Spleen (tissue), 11 donors: ENCODE data around the gene FAM221B. TPM values are rescaled to one million over a fixed set of nuclear protein-coding genes. Genes with fewer than 3 reads are reported as not detected.

Source experiments
- DNase-seq: peaks from one replicate; pipeline ENCODE4 v3.0.0-alpha.2; 2020
- H3K27ac ChIP-seq, 8 donors: fragments of 200-600 bp; sonication (generic) in 7 of 8; 1 replicate in 4 of 8; 2 replicates in 4 of 8; pipeline versions ENCODE4 v1.5.0 to v1.8.0; 2016 to 2021; ENCODE audit warnings: inconsistent platforms in 4 of 8, mild to moderate bottlenecking in 4 of 8, moderate library complexity in 1 of 8
- H3K27me3 ChIP-seq, 7 donors: fragments of 200-600 bp; sonication (generic) in 6 of 7; replicated peaks in 1 of 7; 1 replicate in 4 of 7; 2 replicates in 3 of 7; pipeline versions ENCODE4 v1.5.0 to v1.8.0; 2016 to 2021; ENCODE audit warnings: inconsistent platforms in 3 of 7, mild to moderate bottlenecking in 1 of 7
- H3K36me3 ChIP-seq, 6 donors: fragments of 200-600 bp; sonication (generic) in 5 of 6; 1 replicate in 4 of 6; 2 replicates in 2 of 6; pipeline versions ENCODE4 v1.5.0 to v1.8.0; 2016 to 2021; ENCODE audit warnings: inconsistent platforms in 2 of 6
- H3K4me1 ChIP-seq, 6 donors: fragments of 200-600 bp; sonication (generic) in 5 of 6; 1 replicate in 3 of 6; 2 replicates in 3 of 6; pipeline versions ENCODE4 v1.5.0 to v1.8.0; 2016 to 2021; ENCODE audit warnings: inconsistent platforms in 3 of 6
- H3K4me3 ChIP-seq, 8 donors: fragments of 200-600 bp; sonication (generic) in 7 of 8; 1 replicate in 4 of 8; 2 replicates in 4 of 8; pipeline versions ENCODE4 v1.5.0 to v1.8.0; 2016 to 2021; ENCODE audit warnings: inconsistent platforms in 4 of 8, mild to moderate bottlenecking in 4 of 8, moderate library complexity in 2 of 8
- H3K9me3 ChIP-seq, 8 donors: fragments of 200-600 bp; sonication (generic) in 7 of 8; 1 replicate in 4 of 8; 2 replicates in 4 of 8; pipeline versions ENCODE4 v1.5.0 to v1.8.0; 2016 to 2021; ENCODE audit warnings: inconsistent platforms in 4 of 8
- CTCF ChIP-seq, 11 experiments: fragments of 200-600 bp in 7 of 11; fragments of 450-650 bp in 4 of 11; sonication (generic) in 4 of 11; IDR thresholded peaks in 8 of 11; conservative IDR thresholded peaks in 3 of 11; 1 replicate in 7 of 11; 2 replicates in 4 of 11; pipeline versions ENCODE4 v1.4.0 to v1.8.0; 2016 to 2021; ENCODE audit warnings: antibody characterized with exemption in 11 of 11, inconsistent platforms in 4 of 11, mild to moderate bottlenecking in 1 of 11
- POLR2A ChIP-seq, 3 donors: fragments of 450-650 bp; IDR thresholded peaks; one replicate each; pipeline ENCODE4 v1.5.1; 2017; ENCODE audit warnings: antibody characterized with exemption in 3 of 3, mild to moderate bottlenecking in 1 of 3
- POLR2AphosphoS5 ChIP-seq, 3 donors: sonication (generic); formaldehyde crosslinking; IDR thresholded peaks; one replicate each; pipeline ENCODE4 v1.5.1; 2017; ENCODE audit warnings: antibody characterized with exemption in 3 of 3
- WGBS, 5 donors: extraction: QIAGEN DNeasy Blood & Tissue Kit in 3 of 5; methylation state at CpG; one replicate each; pipeline versions ENCODE4 v1.1.5 to v1.1.7; 2013 to 2018; 5-methylcytosine and 5-hydroxymethylcytosine counted together
- intact Hi-C: fragments of 100-400 bp; cut with DNase I; formaldehyde crosslinking; loops from one replicate; pipeline ENCODE4 v1.15.0; 2023; ENCODE audit warnings: low total_unique reads
- polyA plus RNA-seq, 3 donors: library from polyadenylated mRNA; stranded (reverse); fragments of 200-250 nt; gene quantifications; one replicate each; pipeline ENCODE4 v1.2.1, GENCODE V29; 2013
- total RNA-seq, 7 donors: library from RNA; depleted of rRNA in 3 of 7; stranded (reverse); fragments of >200 nt in 3 of 7; fragmentation: NEBNext Ultra II Directional in 4 of 7; extraction: Animal tissue kit (Norgen Biotek cat#: 25700) in 4 of 7; gene quantifications; one replicate each; pipeline versions ENCODE4 v1.1.0 to v1.2.1, GENCODE V29; 2016 to 2021
- donor health status: healthy with polysubstance abuse.
- donor health status: DM: no; HTN: no; CAD: no; lungs with moderate emphysema.
- donor health status: DM: no; HTN: no; CAD: no.
- donor health status: Bipolar disorder and iron deficiency.
- donor health status: healthy.
- donor health status: DM: no; HTN: no; CAD: no.
- donor health status: DM: yes; HTN: yes; CAD: no.

FAM221B gene
- total and polyA plus RNA-seq, 10 donors, result not detected

DNA sequence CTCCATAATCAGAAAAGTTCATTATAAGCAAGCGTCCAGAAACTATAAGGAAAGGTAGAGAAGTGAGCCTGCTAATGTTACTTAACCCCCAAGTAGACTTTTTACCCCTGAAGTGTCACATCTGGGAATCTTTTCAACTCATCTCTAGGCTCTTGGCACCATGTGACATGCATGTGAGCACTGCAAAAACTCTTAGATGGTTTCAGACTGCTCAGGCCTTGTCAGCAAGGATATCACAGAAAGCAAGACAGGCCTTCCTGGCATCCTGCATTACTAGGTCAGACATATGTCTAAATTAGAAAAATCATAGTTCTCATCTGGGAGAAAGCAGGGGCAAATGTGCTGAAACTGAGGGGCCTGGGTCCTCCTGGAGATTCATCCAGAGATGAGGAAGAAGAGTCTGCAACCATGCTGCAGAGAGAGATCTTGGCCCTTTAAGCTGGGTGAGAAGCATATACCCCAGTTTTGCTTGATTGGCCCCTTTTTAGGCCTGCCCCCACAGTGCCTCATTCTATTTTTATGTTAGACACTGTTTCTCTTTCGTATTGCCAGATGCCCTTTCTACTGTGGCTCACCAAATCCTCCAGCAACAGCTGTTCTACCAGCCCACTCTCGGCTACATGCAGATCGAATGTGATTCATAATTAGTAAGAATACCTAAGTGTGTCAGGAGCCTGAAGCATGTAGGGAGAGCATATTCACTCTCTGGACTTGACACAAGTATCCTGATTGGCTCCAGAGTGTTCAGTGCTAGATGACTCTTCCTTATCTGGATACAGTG is 19.4 kb upstream of the FAM221B start:
- DNase-seq, result peak; percentile 71
- H3K27ac ChIP-seq, result peak overlapping the region; percentile 22 to 80 (median 45)
- intact Hi-C loops, result loop anchor here (10.0 kb wide), 1 partner anchor 47 kb away; no protein-coding TSS in a partner anchor

DNA sequence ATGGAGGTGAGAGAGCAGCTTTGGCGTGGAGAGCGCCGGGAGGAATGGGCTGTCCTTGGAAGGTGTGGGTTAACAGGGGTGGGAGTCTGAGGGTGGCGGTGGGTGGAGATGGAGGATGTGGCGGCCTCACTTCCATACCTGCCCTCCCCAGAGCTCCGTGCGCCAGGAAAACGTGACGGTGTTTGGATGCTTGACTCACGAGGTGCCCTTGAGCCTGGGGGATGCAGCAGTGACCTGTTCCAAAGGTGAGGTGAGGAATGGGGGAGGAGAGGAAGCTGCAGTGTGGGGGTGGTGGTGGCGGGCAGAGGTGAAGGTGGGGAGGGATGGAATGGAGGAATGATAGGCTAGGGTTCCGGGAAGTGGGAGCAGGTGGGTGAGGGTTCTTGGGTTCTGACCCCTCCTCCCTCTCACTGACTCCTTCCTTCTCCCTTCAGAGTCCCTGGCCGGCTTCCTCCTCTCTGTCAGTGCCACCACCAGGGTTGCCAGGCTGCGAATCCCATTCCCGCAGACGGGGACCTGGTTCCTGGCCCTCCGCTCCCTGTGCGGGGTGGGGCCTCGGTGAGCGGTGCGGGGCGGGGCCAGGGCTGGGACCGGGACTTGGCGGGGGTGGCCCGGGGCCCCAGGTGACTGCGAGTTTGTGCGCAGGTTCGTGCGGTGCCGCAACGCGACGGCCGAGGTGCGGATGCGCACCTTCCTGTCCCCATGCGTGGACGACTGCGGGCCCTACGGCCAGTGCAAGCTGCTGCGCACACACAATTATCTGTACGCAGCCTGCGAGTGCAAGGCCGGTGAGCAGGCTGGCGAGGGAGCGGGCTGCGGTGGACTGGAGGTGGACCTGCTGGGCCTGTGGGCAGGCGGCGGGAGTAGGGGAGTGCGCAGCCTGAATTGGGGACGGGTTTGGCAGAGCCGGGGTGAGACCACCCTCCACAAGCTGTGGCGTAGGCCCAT is 17.6 kb upstream of the FAM221B start:
- WGBS, 5 donors, result 45 to 52% (median 50%) methylated on average over 12 to 53 of the region's 53 CpGs
- peak; percentile 82 for DNase-seq
- Histone ChIP-seq H3K27ac (peak overlapping the region in 4 of 8 donors; percentile 43 to 64 (median 58)), H3K4me1 (peaks cover 29 to 84% (median 64%) of the 10 kb centered on the region in 6 donors), H3K36me3 (peaks cover 0 to 13% (median 0%) of the 10 kb centered on the region in 6 donors), H3K4me3 (peak overlapping the region in 1 of 8 donors; percentile 19), H3K9me3 (no peaks in the 10 kb centered on the region), H3K27me3 (peaks cover 0 to 25% (median 0%) of the 10 kb centered on the region in 7 donors)
- TF ChIP-seq POLR2AphosphoS5 (IDR thresholded peaks at IDR 0.05) (no peak), POLR2A (IDR thresholded peaks at IDR 0.05) (no peak), CTCF (IDR thresholded peaks at IDR 0.05 in 8 of 11, conservative IDR thresholded peaks at IDR 0.05 in 3 of 11) (no peak)
- intact Hi-C loops, result loop anchor here (10.0 kb wide), 1 partner anchor 49 kb away; no protein-coding TSS in a partner anchor

More for the DNA sequence above, 19.4 kb upstream of the FAM221B start:
- Histone ChIP-seq H3K9me3 (no peaks in the 10 kb centered on the region), H3K4me3 (no peak overlapping the region), H3K4me1 (peaks cover 24 to 71% (median 55%) of the 10 kb centered on the region in 6 donors), H3K36me3 (peaks cover 0 to 13% (median 0%) of the 10 kb centered on the region in 6 donors), H3K27me3 (peaks cover 0 to 19% (median 0%) of the 10 kb centered on the region in 7 donors)
- WGBS, 5 donors, result 55 to 70% (median 60%) methylated on average over 4 of the region's 4 CpGs
- TF ChIP-seq POLR2A (IDR thresholded peaks at IDR 0.05) (no peak), POLR2AphosphoS5 (IDR thresholded peaks at IDR 0.05) (peak in 1 of 3 donors; percentile 20), CTCF (IDR thresholded peaks at IDR 0.05 in 8 of 11, conservative IDR thresholded peaks at IDR 0.05 in 3 of 11) (no peak)

GRCh38 chr9:35844628-35845270 is 16.2 kb upstream of the FAM221B start:
- Histone ChIP-seq H3K9me3 (no peaks in the 10 kb centered on the region), H3K36me3 (peaks cover 0 to 13% (median 0%) of the 10 kb centered on the region in 6 donors), H3K27me3 (peaks cover 0 to 31% (median 0%) of the 10 kb centered on the region in 7 donors), H3K4me1 (peaks cover 29 to 87% (median 62%) of the 10 kb centered on the region in 6 donors), H3K27ac (peak overlapping the region in 7 of 8 donors; percentile 24 to 64 (median 43)), H3K4me3 (no peak overlapping the region)
- no peak for DNase-seq
- 41 to 52% (median 43%) methylated on average over 7 of the region's 7 CpGs for WGBS, 5 donors
- intact Hi-C loops, result loop anchor here (10.0 kb wide), 1 partner anchor 50 kb away; no protein-coding TSS in a partner anchor
- TF ChIP-seq CTCF (IDR thresholded peaks at IDR 0.05 in 8 of 11, conservative IDR thresholded peaks at IDR 0.05 in 3 of 11) (no peak), POLR2AphosphoS5 (IDR thresholded peaks at IDR 0.05) (peak in 1 of 3 donors; percentile 72)
